GM18517 (cell line): Measurements from ENCODE around the gene HAGH.
"Not testable (repeated sequence)": the region's sequence is repeated elsewhere in the genome, so short reads cannot be mapped to it uniquely, and the experiment has no call there.

Experiments used
- ATAC-seq: cut with Tn5 transposase; IDR thresholded peaks from one replicate; pipeline ENCODE4 v1.9.1; 2021; ENCODE audit warnings: mild to moderate bottlenecking, moderate library complexity; ENCODE audit not compliant: unreplicated experiment

Gene HAGH

GRCh38 chr16:1826691-1827573 is at the start of gene HAGH, which contains the start of gene FAHD1:
TSS of gene HAGH (minus strand) at chr16:1826825. CDS start at chr16:1826787, 38 bp downstream.
TSS of gene FAHD1 (plus strand) at chr16:1827206. CDS start at chr16:1827239, 33 bp downstream.
- ATAC-seq = peak; percentile 86

GRCh38 chr16:1876066-1876465 is 49.4 kb upstream of the HAGH start:
- not testable (repeated sequence) for ATAC-seq

GRCh38 chr16:1874854-1875253 is 48.2 kb upstream of the HAGH start:
- no peak for ATAC-seq

GRCh38 chr16:1871974-1872635 is 45.5 kb upstream of the HAGH start, which contains the start of gene MEIOB:
TSS of gene MEIOB (minus strand) at chr16:1872164. CDS start at chr16:1868175, 3,989 bp downstream.
- no peak for ATAC-seq

GRCh38 chr16:1870365-1871082 is 43.9 kb upstream of the HAGH start:
- ATAC-seq = no peak

GRCh38 chr16:1865902-1866690 is 39.5 kb upstream of the HAGH start:
- no peak for ATAC-seq

GRCh38 chr16:1863681-1864460 is 37.2 kb upstream of the HAGH start:
- ATAC-seq = no peak

- no peak for ATAC-seq
These were observed 35.8 kb upstream of the HAGH start for GRCh38 chr16:1862394-1862793.

GRCh38 chr16:1861730-1862129 is 35.1 kb upstream of the HAGH start:
- no peak for ATAC-seq

- ATAC-seq = no peak
These were observed 33.0 kb upstream of the HAGH start for GRCh38 chr16:1859650-1860049.

- ATAC-seq = no peak
These were observed 31.7 kb upstream of the HAGH start for GRCh38 chr16:1858189-1858865.

GRCh38 chr16:1857433-1858097 is 30.9 kb upstream of the HAGH start:
- ATAC-seq = no peak

GRCh38 chr16:1851793-1852192 is 25.2 kb upstream of the HAGH start:
- ATAC-seq = no peak

GRCh38 chr16:1850981-1851380 is 24.4 kb upstream of the HAGH start:
- no peak for ATAC-seq

GRCh38 chr16:1846416-1846815 is 19.8 kb upstream of the HAGH start:
- ATAC-seq = no peak

GRCh38 chr16:1845985-1846384 is 19.4 kb upstream of the HAGH start:
- ATAC-seq = no peak

GRCh38 chr16:1839554-1839953 is 12.9 kb upstream of the HAGH start:
- ATAC-seq = no peak

- ATAC-seq = no peak
These were observed 7.5 kb upstream of the HAGH start for GRCh38 chr16:1834096-1834495.
